NCI-H226 (cell line): ENCODE data around the gene IGFALS.

Experiments
- DNase-seq: peaks from one replicate; pipeline ENCODE4 v3.0.0-alpha.2; 2015

Gene IGFALS

DNA sequence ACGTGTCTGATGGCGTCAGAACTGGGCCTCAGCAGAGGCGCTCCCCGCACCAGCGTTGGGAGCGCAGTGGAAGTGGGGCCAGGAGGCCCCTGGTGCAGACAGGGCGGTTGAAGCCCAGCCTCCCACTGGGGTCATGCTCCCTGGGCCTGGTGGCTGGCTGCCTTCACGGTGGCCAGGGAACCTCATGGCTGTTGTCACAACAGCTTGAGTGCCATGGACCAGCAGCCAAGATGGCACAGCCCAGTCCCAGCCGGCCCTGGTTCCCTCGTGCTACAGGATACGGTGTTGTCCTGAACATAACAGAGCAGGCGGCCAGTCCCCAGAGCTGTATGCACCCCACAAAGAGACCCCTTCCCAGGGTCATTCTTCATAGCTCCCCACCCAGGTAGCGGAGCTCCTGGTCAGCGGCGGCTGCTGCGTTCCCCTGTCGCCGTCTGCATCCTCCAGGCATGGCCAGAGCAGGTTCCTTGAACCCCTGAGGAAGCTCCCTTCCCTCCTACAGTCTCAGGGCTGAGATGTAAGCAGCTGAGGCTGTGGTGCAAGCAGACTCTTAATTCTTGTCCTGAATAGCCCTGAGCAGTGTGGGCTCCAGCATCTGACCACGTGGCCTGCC lies 51.8 kb downstream of the IGFALS start:
- DNase-seq, result no peak

- DNase-seq, result no peak
Measured at GRCh38 chr16:1740781-1741490, 52.6 kb downstream of the IGFALS start.
